IMR-90 (cell line): ENCODE results near the gene AMPD3. TPM values are rescaled to one million over a fixed set of nuclear protein-coding genes. Genes with fewer than 3 reads are reported as not detected.

Source experiments
- ATAC-seq: fragments of 200-7000 bp; cut with Tn5 transposase; 2 replicates; pipeline ENCODE4 v1.9.1; 2020; ENCODE audit warnings: low read depth, mild to moderate bottlenecking, moderate library complexity
- BruUV-seq: library from RNA; stranded (reverse); fragments of 400-500 nt; replicated peaks from 2 replicates; lab custom pipeline; 2021; lab: Mats Ljungman, UMichigan
- CTCF ChIA-PET: fragments of 300-600 bp; formaldehyde crosslinking; extraction: SDS; loops from one replicate; lab custom pipeline; 2021; ENCODE audit warnings: antibody characterized with exemption; lab: Yijun Ruan, JAX
- POLR2A ChIA-PET: fragments of 300-600 bp; sonication (Branson Sonifier 250); formaldehyde crosslinking; loops from one replicate; lab custom pipeline; 2022; ENCODE audit warnings: antibody characterized with exemption; ENCODE audit not compliant: unreplicated experiment; lab: Charles Lee
- DNase-seq: peaks from one replicate; pipeline ENCODE4 v3.0.0; 2013
- H2AFZ ChIP-seq: replicated peaks from 2 replicates; pipeline ENCODE3; 2013; ENCODE audit warnings: low read length, mild to moderate bottlenecking; ENCODE audit not compliant: poor library complexity
- H2AK5ac ChIP-seq: 2 replicates; pipeline ENCODE4 v1.6.1; 2013; ENCODE audit warnings: low read depth, low read length, inconsistent platforms
- H2AK9ac ChIP-seq: replicated peaks from 2 replicates; pipeline ENCODE3; 2013; ENCODE audit warnings: mild to moderate bottlenecking, low read depth, low read length, moderate library complexity; ENCODE audit not compliant: poor library complexity
- H2BK120ac ChIP-seq: 2 replicates; pipeline ENCODE4 v1.6.1; 2013; ENCODE audit warnings: low read depth, low read length, inconsistent platforms
- H2BK15ac ChIP-seq: 3 replicates; pipeline ENCODE4 v1.6.1; 2013; ENCODE audit warnings: low read depth, low read length, inconsistent platforms
- H2BK20ac ChIP-seq: 2 replicates; pipeline ENCODE4 v1.6.1; 2013; ENCODE audit warnings: low read depth, mild to moderate bottlenecking, inconsistent platforms, low read length, moderate library complexity
- H2BK5ac ChIP-seq: 2 replicates; pipeline ENCODE4 v1.6.1; 2013; ENCODE audit warnings: mild to moderate bottlenecking, low read depth, low read length, inconsistent platforms; ENCODE audit not compliant: poor library complexity, severe bottlenecking
- H3K14ac ChIP-seq: replicated peaks from 2 replicates; pipeline ENCODE4 v1.6.1; 2013; ENCODE audit warnings: low read depth, low read length, inconsistent platforms
- H3K18ac ChIP-seq: 2 replicates; pipeline ENCODE4 v1.6.1; 2013; ENCODE audit warnings: low read depth, low read length, control low read depth
- H3K23ac ChIP-seq: 2 replicates; pipeline ENCODE4 v1.6.1; 2013; ENCODE audit warnings: low read depth, low read length, inconsistent platforms
- H3K27ac ChIP-seq: 2 replicates; pipeline ENCODE4 v1.5.1; 2013; ENCODE audit warnings: mild to moderate bottlenecking, control low read depth, low read length; ENCODE audit not compliant: insufficient read depth
- H3K27me3 ChIP-seq: 2 replicates; pipeline ENCODE4 v1.6.1; 2013; ENCODE audit warnings: low read length; ENCODE audit not compliant: control insufficient read depth, insufficient read depth
- H3K36me3 ChIP-seq: 2 replicates; pipeline ENCODE4 v1.6.1; 2013; ENCODE audit warnings: low read length, mixed read lengths; ENCODE audit not compliant: control insufficient read depth, insufficient read depth
- H3K4ac ChIP-seq: 2 replicates; pipeline ENCODE4 v1.6.1; 2013; ENCODE audit warnings: low read depth, low read length, inconsistent platforms
- H3K4me1 ChIP-seq: 2 replicates; pipeline ENCODE4 v1.6.1; 2013; ENCODE audit warnings: low read length, mixed read lengths; ENCODE audit not compliant: control insufficient read depth, insufficient read depth
- H3K4me2 ChIP-seq: 2 replicates; pipeline ENCODE4 v1.6.1; 2013; ENCODE audit warnings: low read depth, mild to moderate bottlenecking, control low read depth, low read length, moderate library complexity
- H3K4me3 ChIP-seq: 2 replicates; pipeline ENCODE4 v1.5.1; 2013; ENCODE audit warnings: low read depth, mild to moderate bottlenecking, control low read depth, low read length, moderate library complexity; ENCODE audit not compliant: insufficient read depth
- H3K56ac ChIP-seq: 2 replicates; pipeline ENCODE4 v1.6.1; 2013; ENCODE audit warnings: low read length, inconsistent platforms; ENCODE audit not compliant: insufficient read depth; ENCODE audit errors: extremely low read depth
- H3K79me1 ChIP-seq, 2 experiments: 2 replicates each; pipeline ENCODE4 v1.6.1; 2013; ENCODE audit warnings: low read length in 2 of 2, inconsistent platforms in 1 of 2, low read depth in 1 of 2
- H3K9ac ChIP-seq: 2 replicates; pipeline ENCODE4 v1.6.1; 2013; ENCODE audit warnings: low read depth, low read length, control low read depth
- H3K9me1 ChIP-seq: 2 replicates; pipeline ENCODE4 v1.6.1; 2013; ENCODE audit warnings: low read length, inconsistent platforms; ENCODE audit not compliant: insufficient read depth
- H3K9me3 ChIP-seq: 2 replicates; pipeline ENCODE4 v1.6.1; 2013; ENCODE audit warnings: low read length; ENCODE audit not compliant: control insufficient read depth, insufficient read depth
- H4K20me1 ChIP-seq: 2 replicates; pipeline ENCODE4 v1.6.1; 2013; ENCODE audit warnings: low read length, inconsistent platforms; ENCODE audit not compliant: insufficient read depth
- H4K5ac ChIP-seq: 2 replicates; pipeline ENCODE4 v1.6.1; 2013; ENCODE audit warnings: mild to moderate bottlenecking, low read depth, low read length, control low read depth
- H4K8ac ChIP-seq, 2 experiments: 2 replicates each; pipeline ENCODE4 v1.6.1; 2013; ENCODE audit warnings: low read depth in 2 of 2, low read length in 2 of 2, control low read depth in 1 of 2, inconsistent platforms in 1 of 2
- H4K91ac ChIP-seq: 2 replicates; pipeline ENCODE4 v1.6.1; 2013; ENCODE audit warnings: low read depth, low read length, inconsistent platforms; ENCODE audit not compliant: insufficient read depth
- BHLHE40 ChIP-seq: fragments of 150-350 bp; IDR thresholded peaks from 2 replicates; pipeline ENCODE4 v1.6.1; 2016; ENCODE audit warnings: mild to moderate bottlenecking, low read depth, low read length
- CEBPB ChIP-seq: IDR thresholded peaks from 2 replicates; pipeline ENCODE4 v1.6.1; 2012; ENCODE audit warnings: low read depth, low read length, improper control_type of control experiment
- CHD1 ChIP-seq: IDR thresholded peaks from 2 replicates; pipeline ENCODE4 v1.6.1; 2012; ENCODE audit warnings: low read depth, low read length, improper control_type of control experiment
- FOS ChIP-seq: fragments of 150-350 bp; IDR thresholded peaks from 2 replicates; pipeline ENCODE4 v1.6.1; 2016; ENCODE audit warnings: low read depth, low read length
- MAFK ChIP-seq: IDR thresholded peaks from 2 replicates; pipeline ENCODE4 v1.6.1; 2012; ENCODE audit warnings: low read depth, low read length, improper control_type of control experiment
- MAZ ChIP-seq: IDR thresholded peaks from 2 replicates; pipeline ENCODE4 v1.6.1; 2012; ENCODE audit warnings: low read depth, mild to moderate bottlenecking, low read length, improper control_type of control experiment, moderate library complexity, borderline replicate concordance
- MXI1 ChIP-seq: IDR thresholded peaks from 2 replicates; pipeline ENCODE4 v1.6.1; 2012; ENCODE audit warnings: low read depth, mild to moderate bottlenecking, low read length, moderate library complexity, borderline replicate concordance
- NFE2L2 ChIP-seq: fragments of 150-350 bp; IDR thresholded peaks from 2 replicates; pipeline ENCODE4 v1.6.1; 2016; ENCODE audit warnings: low read depth, mild to moderate bottlenecking, low read length
- POLR2A ChIP-seq: IDR thresholded peaks from 2 replicates; pipeline ENCODE4 v1.6.1; 2012; ENCODE audit warnings: mild to moderate bottlenecking, low read depth, low read length
- RAD21 ChIP-seq: IDR thresholded peaks from 2 replicates; pipeline ENCODE4 v1.6.1; 2012; ENCODE audit warnings: low read length, improper control_type of control experiment
- RCOR1 ChIP-seq: IDR thresholded peaks from 2 replicates; pipeline ENCODE4 v1.6.1; 2012; ENCODE audit warnings: mild to moderate bottlenecking, low read length, improper control_type of control experiment; ENCODE audit not compliant: insufficient replicate concordance
- RFX5 ChIP-seq: IDR thresholded peaks from 2 replicates; pipeline ENCODE4 v1.8.0; 2012; ENCODE audit warnings: low read depth, mild to moderate bottlenecking, low read length, moderate library complexity
- SMC3 ChIP-seq: fragments of 150-350 bp; IDR thresholded peaks from 2 replicates; pipeline ENCODE4 v1.6.1; 2016; ENCODE audit warnings: low read depth, mild to moderate bottlenecking, antibody characterized with exemption, low read length, moderate library complexity
- dilution Hi-C: fragments of 300-500 bp; cut with HindIII; formaldehyde crosslinking; loops from one replicate; pipeline ENCODE4 v1.14.3; 2018; ENCODE audit warnings: low sequenced_read_pairs; ENCODE audit not compliant: unreplicated experiment
- in situ Hi-C: fragments of 300-500 bp; cut with MboI; formaldehyde crosslinking; loops from 3 replicates; pipeline ENCODE4 v1.14.3; 2019; ENCODE audit warnings: low sequenced_read_pairs, inconsistent platforms, mixed read lengths
- intact Hi-C: fragments of 100-400 bp; cut with micrococcal nuclease; formaldehyde crosslinking; loops from 2 replicates; pipeline ENCODE4 v1.10.0; 2022
- polyA plus RNA-seq, 3 experiments: library from polyadenylated mRNA; depleted of rRNA; stranded (reverse); fragments of >200 nt; gene quantifications; 2 replicates each; pipeline ENCODE4 v1.2.3, GENCODE V29; 2012; ENCODE audit warnings: low replicate concordance in 1 of 3
- total RNA-seq: library from RNA; depleted of rRNA; stranded (reverse); fragments of >200 nt; gene quantifications from 2 replicates; pipeline ENCODE4 v1.2.3, GENCODE V29; 2012
- TF ChIP-seq, protein P1 (sequence below): fragments of 150-350 bp; IDR thresholded peaks from 2 replicates; pipeline ENCODE4 v1.6.1; 2017; ENCODE audit warnings: mild to moderate bottlenecking, antibody characterized with exemption, low read length, low read depth
- TF ChIP-seq, protein P2 (sequence below): conservative IDR thresholded peaks from 2 replicates; pipeline ENCODE4 v1.5.1; 2012; ENCODE audit warnings: mild to moderate bottlenecking, low read depth, low read length, improper control_type of control experiment
- TF ChIP-seq, protein P3 (sequence below): fragments of 150-350 bp; IDR thresholded peaks from 2 replicates; pipeline ENCODE4 v1.6.1; 2016; ENCODE audit warnings: low read depth, mild to moderate bottlenecking, low read length, moderate library complexity, borderline replicate concordance

The AMPD3 gene
- total and polyA plus RNA-seq, 2 of the 4 experiments (the other 2 are of a cell fraction) = 8.6 to 12.1 TPM

DNA sequence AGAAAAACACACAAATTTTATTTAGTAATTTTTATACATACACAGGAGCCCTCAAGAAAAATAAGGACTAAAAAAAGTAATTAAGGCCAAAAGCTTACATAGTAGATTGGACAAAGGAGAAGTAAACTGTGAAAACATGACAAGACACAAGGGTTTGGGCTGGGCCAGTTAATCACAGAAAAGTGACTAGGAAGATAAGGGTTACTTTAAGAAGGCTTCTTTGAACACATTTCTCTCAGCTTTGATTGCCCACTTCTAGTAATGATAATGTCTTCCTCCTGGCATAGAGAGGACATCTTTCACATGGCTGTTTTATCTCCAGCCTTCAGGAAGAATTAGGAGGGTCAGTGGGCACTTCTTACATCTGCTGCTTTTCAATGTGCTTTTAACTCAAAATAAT is 82.5 kb downstream of the AMPD3 start:
- no peak overlapping the region for H4K5ac ChIP-seq
- no peak overlapping the region for H3K27ac ChIP-seq
- intact Hi-C loops = no loop called here
- DNase-seq = no peak
- peaks cover 2% of the 10 kb centered on the region for H3K4me1 ChIP-seq
- no peak overlapping the region for H3K14ac ChIP-seq
- no peak overlapping the region for H2AK5ac ChIP-seq
- no peak overlapping the region for H2BK5ac ChIP-seq
- H3K9ac ChIP-seq = no peak overlapping the region
- in situ Hi-C loops = no loop called here
- no peak overlapping the region for H3K23ac ChIP-seq
- no peak for ATAC-seq
- ChIA-PET POLR2A (no interaction called here), CTCF (no interaction called here)
- H3K4ac ChIP-seq = no peak overlapping the region
- H4K8ac ChIP-seq = no peak overlapping the region
- H3K4me3 ChIP-seq = no peak overlapping the region
- no peak overlapping the region for H2AK9ac ChIP-seq
- no peaks in the 10 kb centered on the region; the same call in 1 of the 2 replicates for H4K20me1 ChIP-seq
- no peak overlapping the region for H2BK120ac ChIP-seq
- H3K4me2 ChIP-seq = no peak overlapping the region
- no peak overlapping the region for H2BK15ac ChIP-seq
- BruUV-seq = no TSS peak
- H2BK20ac ChIP-seq = no peak overlapping the region
- no peak overlapping the region for H4K91ac ChIP-seq
- H3K9me3 ChIP-seq = no peaks in the 10 kb centered on the region
- dilution Hi-C loops = no loop called here
- TF ChIP-seq RCOR1 = no peak
- no peak for TF ChIP-seq BHLHE40
- TF ChIP-seq MAFK = no peak
- TF ChIP-seq CEBPB = no peak
- TF ChIP-seq, protein P1, sequence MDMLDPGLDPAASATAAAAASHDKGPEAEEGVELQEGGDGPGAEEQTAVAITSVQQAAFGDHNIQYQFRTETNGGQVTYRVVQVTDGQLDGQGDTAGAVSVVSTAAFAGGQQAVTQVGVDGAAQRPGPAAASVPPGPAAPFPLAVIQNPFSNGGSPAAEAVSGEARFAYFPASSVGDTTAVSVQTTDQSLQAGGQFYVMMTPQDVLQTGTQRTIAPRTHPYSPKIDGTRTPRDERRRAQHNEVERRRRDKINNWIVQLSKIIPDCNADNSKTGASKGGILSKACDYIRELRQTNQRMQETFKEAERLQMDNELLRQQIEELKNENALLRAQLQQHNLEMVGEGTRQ = no peak
- TF ChIP-seq NFE2L2 = no peak
- TF ChIP-seq RAD21 = no peak
- no peak for TF ChIP-seq RFX5
- TF ChIP-seq FOS = no peak
- TF ChIP-seq CHD1 = no peak
- TF ChIP-seq SMC3 = no peak
- TF ChIP-seq MAZ = no peak
- TF ChIP-seq, protein P2, sequence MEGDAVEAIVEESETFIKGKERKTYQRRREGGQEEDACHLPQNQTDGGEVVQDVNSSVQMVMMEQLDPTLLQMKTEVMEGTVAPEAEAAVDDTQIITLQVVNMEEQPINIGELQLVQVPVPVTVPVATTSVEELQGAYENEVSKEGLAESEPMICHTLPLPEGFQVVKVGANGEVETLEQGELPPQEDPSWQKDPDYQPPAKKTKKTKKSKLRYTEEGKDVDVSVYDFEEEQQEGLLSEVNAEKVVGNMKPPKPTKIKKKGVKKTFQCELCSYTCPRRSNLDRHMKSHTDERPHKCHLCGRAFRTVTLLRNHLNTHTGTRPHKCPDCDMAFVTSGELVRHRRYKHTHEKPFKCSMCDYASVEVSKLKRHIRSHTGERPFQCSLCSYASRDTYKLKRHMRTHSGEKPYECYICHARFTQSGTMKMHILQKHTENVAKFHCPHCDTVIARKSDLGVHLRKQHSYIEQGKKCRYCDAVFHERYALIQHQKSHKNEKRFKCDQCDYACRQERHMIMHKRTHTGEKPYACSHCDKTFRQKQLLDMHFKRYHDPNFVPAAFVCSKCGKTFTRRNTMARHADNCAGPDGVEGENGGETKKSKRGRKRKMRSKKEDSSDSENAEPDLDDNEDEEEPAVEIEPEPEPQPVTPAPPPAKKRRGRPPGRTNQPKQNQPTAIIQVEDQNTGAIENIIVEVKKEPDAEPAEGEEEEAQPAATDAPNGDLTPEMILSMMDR = no peak
- TF ChIP-seq, protein P3, sequence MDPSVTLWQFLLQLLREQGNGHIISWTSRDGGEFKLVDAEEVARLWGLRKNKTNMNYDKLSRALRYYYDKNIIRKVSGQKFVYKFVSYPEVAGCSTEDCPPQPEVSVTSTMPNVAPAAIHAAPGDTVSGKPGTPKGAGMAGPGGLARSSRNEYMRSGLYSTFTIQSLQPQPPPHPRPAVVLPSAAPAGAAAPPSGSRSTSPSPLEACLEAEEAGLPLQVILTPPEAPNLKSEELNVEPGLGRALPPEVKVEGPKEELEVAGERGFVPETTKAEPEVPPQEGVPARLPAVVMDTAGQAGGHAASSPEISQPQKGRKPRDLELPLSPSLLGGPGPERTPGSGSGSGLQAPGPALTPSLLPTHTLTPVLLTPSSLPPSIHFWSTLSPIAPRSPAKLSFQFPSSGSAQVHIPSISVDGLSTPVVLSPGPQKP = no peak
- TF ChIP-seq MXI1 = no peak
- no peak for TF ChIP-seq POLR2A
- no peak overlapping the region for H3K56ac ChIP-seq
- no peak overlapping the region for H2AFZ ChIP-seq
- H3K36me3 ChIP-seq = 0 out of 2 replicates have a peak, but pooled peaks cover 1% of the 10 kb centered on the region
- no peaks in the 10 kb centered on the region for H3K27me3 ChIP-seq
- H3K18ac ChIP-seq = no peak overlapping the region
- H3K79me1 ChIP-seq = peaks cover 28 to 47% of the 10 kb centered on the region in 2 experiments
- H3K9me1 ChIP-seq = peaks cover 7% of the 10 kb centered on the region
